Fibroblast of skin of back (primary cell): ENCODE measurements around the gene TJP1. TPM values are rescaled to one million over a fixed set of nuclear protein-coding genes. Genes with fewer than 3 reads are reported as not detected.
A peak's percentile ranks its signal among the peaks of the same experiment; 100 is the strongest.

Experiments
- DNase-seq: peaks from one replicate; pipeline ENCODE4 v3.0.0-alpha.2; 2013
- polyA plus RNA-seq, 2 experiments: library from polyadenylated mRNA; unstranded; fragments of 120-200 nt; gene quantifications; one replicate each; pipeline ENCODE4 v1.2.1, GENCODE V29; 2013; ENCODE audit not compliant: insufficient read length in 2 of 2

TJP1 gene
- 41.3 TPM for polyA plus RNA-seq (2013, experiment 1 of 2; ENCODE audit: insufficient read length)
- polyA plus RNA-seq (2013, experiment 2 of 2; ENCODE audit: insufficient read length): 41.5 TPM

DNA sequence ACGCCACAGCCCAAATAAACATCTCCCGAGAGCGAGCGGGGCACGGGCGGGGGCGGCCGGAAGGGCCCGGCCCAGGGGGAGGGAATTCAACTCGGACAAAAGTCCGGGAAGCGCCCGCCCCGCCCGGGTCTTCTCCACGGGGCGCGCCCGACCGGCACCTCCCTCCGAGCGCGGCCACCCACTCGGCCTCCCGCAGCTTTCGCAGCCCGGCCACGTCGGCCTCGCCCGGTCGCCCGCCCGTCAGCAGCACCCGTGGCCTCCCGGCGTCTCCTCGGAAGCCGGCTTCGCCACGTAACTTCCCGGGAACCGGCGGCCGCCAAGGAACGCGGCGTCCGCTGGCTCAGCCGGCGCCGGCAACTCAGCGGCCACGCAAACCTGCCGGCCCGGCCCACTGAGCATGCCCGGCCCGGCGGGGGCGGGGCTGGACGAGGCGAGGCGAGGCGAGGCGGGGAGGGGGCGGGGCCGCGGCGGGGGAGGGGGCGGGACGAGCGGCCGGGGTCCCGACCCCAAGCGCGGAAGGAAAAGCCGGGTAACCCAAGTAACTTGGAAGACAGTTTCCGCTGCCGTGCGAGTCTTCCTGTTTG is at the start of gene TJP1:
TSS of gene TJP1 (minus strand) at position 369 of the 584 bp plus-strand sequence. CDS start 440 bp downstream, outside the sequence.
- DNase-seq: peak; percentile 79

DNA sequence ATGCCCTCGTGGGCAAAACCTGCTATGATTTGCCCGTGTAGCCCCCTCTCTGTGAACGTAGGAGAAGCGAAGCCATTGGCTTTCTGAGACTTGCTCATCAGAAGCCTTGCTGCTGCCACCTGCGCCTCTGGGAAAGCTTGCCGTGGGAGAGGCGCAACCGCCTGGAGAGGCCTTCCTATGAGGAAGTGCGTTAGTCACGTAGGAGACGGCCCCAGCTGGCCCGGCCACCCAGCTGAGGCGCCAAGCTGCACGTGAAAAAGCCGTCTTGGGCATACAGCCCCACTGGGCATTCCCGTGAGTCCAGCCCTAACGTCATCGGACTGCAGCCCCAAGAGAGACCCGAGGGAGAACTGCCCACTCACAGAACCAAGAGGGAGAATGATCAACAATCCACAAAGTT is 49.1 kb upstream of the TJP1 start:
- no peak for DNase-seq

DNA sequence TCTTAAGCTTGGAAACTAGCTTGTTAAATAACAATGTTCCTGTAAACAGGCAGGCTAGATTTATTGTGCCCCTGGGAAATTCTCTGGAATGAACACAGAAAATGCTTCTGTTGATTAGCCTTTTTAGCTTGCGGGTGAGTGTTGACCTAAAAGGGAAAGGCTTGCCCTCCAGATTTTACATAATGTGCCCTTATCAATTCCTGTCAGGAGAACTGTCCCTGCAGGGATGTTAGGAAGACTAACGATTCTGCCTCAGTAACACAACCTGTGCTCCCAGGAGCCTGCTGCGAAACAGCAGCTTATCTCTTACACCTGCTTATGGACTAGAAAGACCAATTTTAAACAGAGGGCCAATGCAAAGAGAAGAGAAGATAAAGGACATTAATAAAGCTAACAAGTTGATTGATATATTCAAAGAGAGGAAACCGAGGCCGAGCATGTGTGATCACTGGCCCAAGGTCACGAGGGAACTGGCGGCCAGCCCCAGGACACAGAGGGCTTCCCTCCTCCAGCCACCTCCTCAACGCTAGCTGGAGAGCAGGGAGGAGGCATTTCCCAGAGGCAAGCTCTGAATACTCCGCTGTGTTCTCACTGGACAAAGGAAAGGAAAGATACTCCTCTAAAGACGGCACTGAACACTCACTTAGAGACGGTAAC is 48.4 kb upstream of the TJP1 start:
- DNase-seq: no peak

- DNase-seq: no peak
Measured at GRCh38 chr15:29867241-29868000, 45.2 kb upstream of the TJP1 start.

DNA sequence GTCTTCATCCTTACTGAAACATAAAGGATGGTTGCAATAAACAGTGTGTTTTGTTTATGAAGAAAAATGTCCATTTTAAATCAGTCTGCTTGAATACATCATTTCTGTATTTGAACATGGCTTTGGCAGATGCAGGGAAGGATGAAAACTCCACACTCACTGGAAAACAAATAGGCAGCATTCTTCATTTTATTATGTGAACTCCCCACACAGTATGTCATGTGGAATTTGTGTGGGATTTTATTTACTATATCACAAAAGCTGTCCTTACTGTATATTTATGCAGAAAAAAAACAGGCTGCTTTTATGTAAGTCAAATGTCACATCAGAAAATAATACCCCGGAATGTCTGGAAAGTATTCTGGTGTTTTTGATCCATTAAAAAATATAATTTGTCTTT is 44.1 kb upstream of the TJP1 start:
- DNase-seq: no peak

GRCh38 chr15:29864501-29864900 is 42.2 kb upstream of the TJP1 start:
- DNase-seq: no peak

GRCh38 chr15:29863438-29863837 is 41.2 kb upstream of the TJP1 start:
- DNase-seq: no peak

DNA sequence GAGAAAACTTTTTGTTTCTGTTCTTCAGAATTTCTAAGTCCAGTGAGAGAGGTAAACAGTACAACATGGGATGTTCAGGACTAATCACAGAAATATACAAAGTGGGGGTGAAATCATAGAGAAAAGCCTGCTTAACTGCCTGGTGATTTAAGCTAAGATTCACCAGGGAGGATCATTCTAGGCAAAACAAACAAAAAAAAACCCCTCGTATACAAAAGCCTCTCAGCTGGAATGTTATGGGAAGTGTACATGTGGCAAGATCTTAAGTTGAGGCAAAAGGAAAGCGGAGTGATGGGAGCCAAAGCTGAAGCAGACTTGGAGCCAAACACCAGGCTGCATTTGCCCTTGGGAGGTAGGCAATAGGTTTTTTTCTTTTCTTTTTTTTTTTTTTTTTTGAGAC is 40.0 kb upstream of the TJP1 start:
- DNase-seq: no peak

DNA sequence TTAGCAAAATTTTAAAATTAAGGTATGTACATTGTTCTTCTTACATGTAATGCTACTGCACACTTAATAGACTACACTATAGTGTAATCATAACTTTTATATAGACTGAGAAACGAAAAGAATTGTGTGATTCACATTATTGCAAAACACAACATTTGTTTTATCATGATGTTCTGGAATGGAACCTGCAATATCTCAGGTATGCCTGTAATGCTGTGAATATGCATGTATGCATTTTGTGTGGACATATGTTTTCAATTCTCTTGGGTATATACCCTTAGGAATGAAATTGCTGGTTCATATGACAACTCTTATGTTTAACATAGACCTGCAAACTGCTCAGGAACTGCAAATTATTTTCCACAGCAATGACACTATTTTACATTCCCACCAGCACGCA is 38.6 kb upstream of the TJP1 start:
- peak; percentile 26 for DNase-seq

DNA sequence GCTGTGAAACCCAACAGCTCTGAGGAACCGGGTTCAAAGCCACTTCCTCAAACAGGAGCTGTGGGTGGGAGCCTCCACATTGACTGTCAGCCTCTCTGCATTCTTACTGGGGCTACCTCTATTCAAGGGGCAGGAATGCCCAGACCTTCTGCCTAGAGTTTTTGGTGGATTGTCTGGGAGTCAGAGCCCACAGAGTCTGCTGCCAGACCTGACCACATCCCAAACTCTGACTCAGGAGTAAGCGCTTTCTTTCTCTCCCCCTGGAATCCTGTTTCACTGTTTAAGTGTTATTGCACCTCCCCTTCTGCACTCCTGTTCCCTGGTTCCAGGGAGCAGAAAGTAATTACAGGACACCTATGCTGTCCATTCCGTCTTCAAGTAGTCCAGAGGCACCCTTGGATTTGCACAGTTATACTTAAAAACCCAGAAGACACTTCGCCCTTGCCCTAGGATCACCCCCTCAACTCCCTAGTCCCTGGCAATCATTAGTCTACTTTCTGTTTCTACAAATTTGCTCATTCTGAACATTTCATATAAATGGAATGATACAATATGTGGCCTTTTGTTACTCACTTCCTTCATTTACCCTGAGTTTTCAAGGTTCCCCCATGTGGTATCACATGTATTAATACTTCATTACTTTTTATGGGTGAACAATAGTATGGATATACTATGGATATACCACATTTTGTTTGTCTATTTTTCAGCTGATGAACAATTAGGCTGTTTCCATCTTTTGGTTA is 37.9 kb upstream of the TJP1 start:
- DNase-seq: peak; percentile 77

DNA sequence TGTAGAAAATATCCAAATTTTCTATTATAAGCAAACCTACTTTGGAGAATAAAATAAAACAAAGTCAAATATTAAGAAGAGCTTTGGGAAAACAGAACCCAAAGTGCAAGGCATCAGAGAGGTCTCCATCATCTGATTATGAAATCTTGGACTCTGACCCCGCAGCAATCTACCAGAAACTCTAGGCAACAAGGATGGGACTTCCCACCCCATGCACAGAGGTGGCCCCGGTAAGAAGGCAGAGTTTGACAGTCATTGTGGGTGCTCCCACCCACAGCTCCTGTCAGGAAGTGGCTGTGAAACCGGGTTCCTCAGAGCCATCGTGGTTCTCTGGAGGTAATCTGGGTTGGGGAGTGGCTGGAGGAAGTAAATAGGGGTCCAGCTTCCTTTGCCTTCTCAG is 37.0 kb upstream of the TJP1 start:
- DNase-seq: no peak

DNA sequence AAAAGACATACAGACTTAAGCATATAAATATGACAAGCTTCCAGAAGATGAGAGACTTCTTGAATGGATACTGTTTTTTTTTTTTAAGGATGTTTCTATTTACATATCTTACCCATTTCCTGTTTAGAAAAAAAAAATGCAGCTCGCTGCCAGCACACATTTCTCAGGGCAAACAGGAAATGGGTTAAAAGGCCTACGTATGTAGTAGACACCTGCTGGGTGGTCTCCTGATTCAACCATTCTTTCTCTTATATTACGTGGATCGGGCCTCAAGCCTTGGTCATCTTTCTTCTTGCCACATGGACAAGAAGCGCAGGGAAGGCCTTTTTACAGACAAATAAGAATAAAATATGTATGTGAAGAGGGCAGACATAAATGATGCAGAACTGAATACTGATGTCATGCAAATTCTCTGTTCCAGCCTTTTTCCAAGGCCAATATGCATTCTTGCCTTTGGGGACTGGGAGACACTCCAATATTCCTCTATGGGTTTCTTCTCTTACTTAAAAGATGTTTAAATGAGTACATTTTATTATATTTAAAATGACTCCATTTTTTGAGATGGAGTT is 35.0 kb upstream of the TJP1 start:
- no peak for DNase-seq

GRCh38 chr15:29854413-29854812 is 32.1 kb upstream of the TJP1 start:
- DNase-seq: peak; percentile 30

GRCh38 chr15:29853211-29853987 is 31.1 kb upstream of the TJP1 start:
- DNase-seq: no peak

- no peak for DNase-seq
Measured at GRCh38 chr15:29852201-29852600, 29.9 kb upstream of the TJP1 start.

- DNase-seq: no peak
Measured at GRCh38 chr15:29849716-29850115, 27.4 kb upstream of the TJP1 start.

- DNase-seq: no peak
Measured at GRCh38 chr15:29849218-29849617, 26.9 kb upstream of the TJP1 start.

DNA sequence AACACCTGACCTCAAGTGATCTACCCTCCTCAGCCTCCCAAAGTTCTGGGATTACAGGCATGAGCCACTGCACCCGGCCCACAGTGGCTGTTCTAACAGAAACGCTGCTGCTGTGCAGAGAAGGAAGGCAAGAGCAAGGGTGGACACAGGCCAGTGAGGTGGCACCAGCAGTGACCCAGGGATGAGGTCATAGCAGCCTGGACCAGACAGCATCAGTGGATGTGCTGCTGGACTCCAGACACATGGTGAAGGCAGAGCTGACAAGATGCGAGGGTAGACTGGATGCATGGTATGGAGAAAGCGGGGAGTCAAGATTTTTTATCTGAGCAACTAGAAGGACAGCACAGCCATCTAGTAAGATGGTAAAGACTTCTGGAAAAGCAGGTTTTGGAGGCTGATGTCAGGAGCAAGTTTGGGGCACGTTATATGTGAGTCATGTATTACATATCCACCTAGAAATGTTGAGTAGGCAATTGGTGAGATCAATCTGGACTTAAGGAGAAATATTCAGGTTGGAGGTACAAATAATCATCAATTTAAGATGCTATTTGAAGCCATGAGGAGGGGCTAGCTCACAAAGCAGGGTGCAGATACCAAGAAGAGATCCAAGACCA is 22.1 kb upstream of the TJP1 start:
- no peak for DNase-seq

GRCh38 chr15:29842290-29842689 is 20.0 kb upstream of the TJP1 start:
- no peak for DNase-seq

DNA sequence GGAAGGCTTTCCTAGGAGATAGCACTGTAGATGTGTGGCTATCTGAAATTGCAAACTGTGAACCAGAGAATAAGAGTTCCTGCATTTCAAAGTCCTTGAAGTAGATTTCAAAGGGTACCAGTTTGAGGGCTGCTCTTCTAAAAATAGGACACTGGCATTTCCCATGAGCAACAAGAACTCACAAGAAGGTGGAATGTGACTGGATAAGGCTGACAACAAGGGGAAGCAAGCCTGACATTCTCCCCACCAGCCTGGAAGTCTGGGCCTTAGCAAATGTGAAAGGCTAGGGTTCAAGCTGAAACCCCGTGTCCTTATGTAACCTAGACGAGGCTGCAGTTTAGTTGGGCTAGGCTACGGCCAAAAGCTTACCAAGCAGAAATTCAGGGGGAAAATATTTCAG is 18.7 kb upstream of the TJP1 start:
- DNase-seq: peak; percentile 52

DNA sequence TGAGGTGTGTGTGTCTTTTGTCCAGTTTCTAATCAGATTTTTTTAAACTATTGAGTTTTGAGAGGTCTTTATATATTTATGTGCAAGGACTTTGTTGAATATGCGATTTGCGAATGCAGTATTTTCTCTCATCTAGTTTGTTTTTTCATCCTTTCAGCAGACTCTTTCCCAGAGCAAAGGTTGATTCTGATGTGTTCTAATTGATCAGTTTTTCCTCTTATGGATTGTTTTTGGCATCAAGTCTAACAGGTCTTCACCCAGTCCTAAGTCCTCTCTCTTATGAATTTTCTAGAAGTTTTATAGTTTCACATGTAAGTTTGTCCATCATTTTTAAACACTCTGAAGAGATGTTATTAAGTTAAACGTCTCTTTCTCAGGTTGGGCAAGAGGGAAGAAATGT is 17.8 kb upstream of the TJP1 start:
- DNase-seq: no peak
